ENCODE results near the gene PALD1. TPM values are rescaled to one million over a fixed set of nuclear protein-coding genes. Genes with fewer than 3 reads are reported as not detected.

The PALD1 gene
- polyA plus RNA-seq, 2 of the 4 experiments (the other 2 are of a cell fraction): 3.6 to 5.5 TPM

GRCh38 chr10:70445718-70446657 lies 32.6 kb upstream of the PALD1 start:
- DNase-seq (ENCODE audit: low read depth in 1 of 2, low spot score in 1 of 2) (no peak), ATAC-seq (no peak), FAIRE-seq (no peak)
- Histone ChIP-seq H3K4me1 (no peaks in the 10 kb centered on the region), H3K27ac (no peak overlapping the region), H3K4me3 (no peak overlapping the region), H3K9me3 (no peaks in the 10 kb centered on the region), H3K4me2 (no peak overlapping the region)
- CTCF ChIA-PET: interaction anchor here (0.6 to 12.4 kb wide), 5 partner anchors 9 to 104 kb away, joined by 3 to 86 read pairs (median 5); no protein-coding TSS in a partner anchor
- no peak for TF ChIP-seq HOXB13 (CRISPR knock-in tag; IDR thresholded peaks at IDR 0.05; ENCODE audit: low read depth)
- TF ChIP-seq RAD21 (conservative IDR thresholded peaks at IDR 0.05 in 1 of 2, IDR thresholded peaks at IDR 0.05 in 1 of 2): no peak
- TF ChIP-seq RNF2 (IDR thresholded peaks at IDR 0.05; ENCODE audit: borderline replicate concordance, low read depth): no peak
- TF ChIP-seq NPAS2 (CRISPR knock-in tag; IDR thresholded peaks at IDR 0.05; ENCODE audit: borderline replicate concordance): no peak
- TF ChIP-seq FOSL2 (IDR thresholded peaks at IDR 0.05): no peak
- no peak for TF ChIP-seq FOSL2 (CRISPR knock-in tag; IDR thresholded peaks at IDR 0.05)
- no peak for TF ChIP-seq REST (IDR thresholded peaks at IDR 0.05)
- TF ChIP-seq TP53 (CRISPR knock-in tag; IDR thresholded peaks at IDR 0.05): no peak
- no peak for TF ChIP-seq HDAC2 (IDR thresholded peaks at IDR 0.05)
- no peak for TF ChIP-seq KDM1A (IDR thresholded peaks at IDR 0.05; ENCODE audit: low read depth)
- no peak for TF ChIP-seq MYC (IDR thresholded peaks at IDR 0.05; ENCODE audit: borderline replicate concordance, low read length)
- POLR2A ChIA-PET: interaction anchor here (0.6 to 0.7 kb wide), 2 partner anchors 42 to 59 kb away, joined by 3 to 4 read pairs; partner anchors contain the start of gene EIF4EBP2
- WGBS (ENCODE audit: missing lambda C conversion rate): 57% methylated on average over 8 of the region's 8 CpGs

GRCh38 chr10:70448236-70448635 lies 30.3 kb upstream of the PALD1 start:
- H3K4me3 ChIP-seq: no peak overlapping the region
- TF ChIP-seq KDM1A (IDR thresholded peaks at IDR 0.05; ENCODE audit: low read depth) (no peak), ESRRA (IDR thresholded peaks at IDR 0.05; ENCODE audit: borderline replicate concordance, low read length) (no peak), USF2 (IDR thresholded peaks at IDR 0.05) (no peak), HOXB5 (CRISPR knock-in tag; IDR thresholded peaks at IDR 0.05) (no peak), MYC (IDR thresholded peaks at IDR 0.05; ENCODE audit: borderline replicate concordance, low read length) (no peak), ZFP36 (IDR thresholded peaks at IDR 0.05; ENCODE audit: borderline replicate concordance, partially characterized antibody) (no peak), ZNF302 (CRISPR knock-in tag; IDR thresholded peaks at IDR 0.05) (no peak), CHD4 (IDR thresholded peaks at IDR 0.05; ENCODE audit: borderline replicate concordance) (no peak), HDAC2 (IDR thresholded peaks at IDR 0.05) (no peak), HMGXB4 (CRISPR knock-in tag; IDR thresholded peaks at IDR 0.05; ENCODE audit: borderline replicate concordance) (no peak)
- CTCF ChIA-PET: interaction anchor here (0.6 to 19.9 kb wide), 3 partner anchors 14 to 427 kb away, joined by 3 to 376 read pairs (median 86); no protein-coding TSS in a partner anchor
- no peaks in the 10 kb centered on the region for H3K9me3 ChIP-seq
- no peak overlapping the region for H3K4me2 ChIP-seq
- 88% methylated on average over 2 of the region's 2 CpGs for WGBS (ENCODE audit: missing lambda C conversion rate)
- DNase-seq (ENCODE audit: low read depth in 1 of 2, low spot score in 1 of 2) (no peak), FAIRE-seq (no peak), ATAC-seq (no peak)
- no peak overlapping the region for H3K27ac ChIP-seq
- POLR2A ChIA-PET: no interaction called here
- H3K4me1 ChIP-seq: no peaks in the 10 kb centered on the region

Measured in A549 (cell line).